Liver (tissue), 9 donors: ENCODE data around the gene CAPRIN2. TPM values are rescaled to one million over a fixed set of nuclear protein-coding genes. Genes with fewer than 3 reads are reported as not detected.

ENCODE experiments used
- DNase-seq: peaks from one replicate; pipeline ENCODE4 v3.0.0-alpha.2; 2017; ENCODE audit warnings: low spot score
- H3K27ac ChIP-seq, 2 donors: one replicate each; pipeline ENCODE4 v1.7.0; 2013; ENCODE audit warnings: inconsistent platforms in 2 of 2, low read length in 2 of 2, control low read depth in 1 of 2, low read depth in 1 of 2, mild to moderate bottlenecking in 1 of 2
- H3K27me3 ChIP-seq, 4 donors: one replicate each; pipeline versions ENCODE4 v1.6.1 to v1.7.0; 2013; ENCODE audit warnings: low read length in 3 of 4, inconsistent platforms in 1 of 4, mild to moderate bottlenecking in 1 of 4, moderate library complexity in 1 of 4; ENCODE audit not compliant: control insufficient read depth in 4 of 4, insufficient read depth in 4 of 4
- H3K36me3 ChIP-seq, 4 donors: one replicate each; pipeline versions ENCODE4 v1.6.1 to v1.7.0; 2013; ENCODE audit warnings: low read length in 3 of 4, mild to moderate bottlenecking in 3 of 4, low read depth in 1 of 4, moderate library complexity in 1 of 4; ENCODE audit not compliant: control insufficient read depth in 4 of 4, insufficient read depth in 3 of 4
- H3K4me1 ChIP-seq, 4 donors: one replicate each; pipeline versions ENCODE4 v1.6.1 to v1.7.0; 2013; ENCODE audit warnings: low read length in 3 of 4, mild to moderate bottlenecking in 3 of 4, moderate library complexity in 1 of 4; ENCODE audit not compliant: control insufficient read depth in 4 of 4, insufficient read depth in 4 of 4
- H3K4me3 ChIP-seq, 3 donors: one replicate each; pipeline versions ENCODE4 v1.6.1 to v1.7.0; 2013; ENCODE audit warnings: low read length in 3 of 3, control low read depth in 1 of 3, low read depth in 1 of 3, mild to moderate bottlenecking in 1 of 3
- H3K9ac ChIP-seq, 2 donors: one replicate each; pipeline ENCODE4 v1.7.0; 2013; ENCODE audit warnings: low read length in 2 of 2, mild to moderate bottlenecking in 2 of 2, moderate library complexity in 2 of 2, control low read depth in 1 of 2, low read depth in 1 of 2
- H3K9me3 ChIP-seq, 4 donors: one replicate each; pipeline versions ENCODE4 v1.6.1 to v1.7.0; 2013; ENCODE audit warnings: low read length in 3 of 4; ENCODE audit not compliant: control insufficient read depth in 4 of 4
- ATF3 ChIP-seq: IDR thresholded peaks from 2 replicates; pipeline ENCODE4 v1.6.1; 2016; ENCODE audit warnings: antibody characterized with exemption
- CTCF ChIP-seq: fragments of 150-350 bp; IDR thresholded peaks from 2 replicates; pipeline ENCODE4 v1.5.1; 2017; ENCODE audit warnings: improper control_type of control experiment, low read depth, low read length; ENCODE audit not compliant: missing input control
- EGR1 ChIP-seq, 2 donors: IDR thresholded peaks; 2 replicates each; pipeline ENCODE4 v1.6.1; 2016 to 2018; ENCODE audit warnings: antibody characterized with exemption in 2 of 2, low read depth in 2 of 2
- FOXA1 ChIP-seq: IDR thresholded peaks from 2 replicates; pipeline ENCODE4 v1.6.1; 2016; ENCODE audit warnings: antibody characterized with exemption
- FOXA2 ChIP-seq: IDR thresholded peaks from 2 replicates; pipeline ENCODE4 v1.6.1; 2016; ENCODE audit warnings: antibody characterized with exemption
- GABPA ChIP-seq, 2 donors: IDR thresholded peaks in 1 of 2; conservative IDR thresholded peaks in 1 of 2; 2 replicates each; pipeline ENCODE4 v1.6.1; 2016; ENCODE audit warnings: antibody characterized with exemption in 2 of 2, mild to moderate bottlenecking in 1 of 2, moderate library complexity in 1 of 2
- HNF4A ChIP-seq, 2 donors: conservative IDR thresholded peaks; 2 replicates each; pipeline ENCODE4 v1.6.1; 2016; ENCODE audit warnings: antibody characterized with exemption in 2 of 2, mild to moderate bottlenecking in 2 of 2
- HNF4G ChIP-seq: IDR thresholded peaks from 2 replicates; pipeline ENCODE4 v1.6.1; 2016; ENCODE audit warnings: antibody characterized with exemption
- JUND ChIP-seq, 2 donors: IDR thresholded peaks; 2 replicates each; pipeline ENCODE4 v1.6.1; 2016; ENCODE audit warnings: antibody characterized with exemption in 2 of 2
- NR2F2 ChIP-seq: IDR thresholded peaks from 2 replicates; pipeline ENCODE4 v1.6.1; 2016; ENCODE audit warnings: antibody characterized with exemption
- RAD21 ChIP-seq, 2 donors: IDR thresholded peaks; 2 replicates each; pipeline ENCODE4 v1.6.1; 2016; ENCODE audit warnings: antibody characterized with exemption in 2 of 2, mild to moderate bottlenecking in 2 of 2
- REST ChIP-seq: IDR thresholded peaks from 2 replicates; pipeline ENCODE4 v1.6.1; 2016; ENCODE audit warnings: antibody characterized with exemption, mild to moderate bottlenecking
- RXRA ChIP-seq, 2 donors: IDR thresholded peaks; 2 replicates each; pipeline ENCODE4 v1.6.1; 2017 to 2018; ENCODE audit warnings: antibody characterized with exemption in 2 of 2, mild to moderate bottlenecking in 1 of 2
- TAF1 ChIP-seq: conservative IDR thresholded peaks from 2 replicates; pipeline ENCODE4 v1.6.1; 2016; ENCODE audit warnings: antibody characterized with exemption, mild to moderate bottlenecking
- YY1 ChIP-seq: IDR thresholded peaks from 2 replicates; pipeline ENCODE4 v1.6.1; 2016; ENCODE audit warnings: antibody characterized with exemption, mild to moderate bottlenecking
- WGBS: extraction: QIAGEN DNeasy Blood & Tissue Kit; methylation state at CpG from one replicate; pipeline ENCODE4 v1.1.7; 2013; 5-methylcytosine and 5-hydroxymethylcytosine counted together
- polyA plus RNA-seq, 2 donors: library from polyadenylated mRNA; stranded (reverse) in 1 of 2; unstranded in 1 of 2; fragments of 200-250 nt in 1 of 2; fragments of >200 nt in 1 of 2; fragmentation: Nextera tagmentation in 1 of 2; extraction: Ambion mirVana in 1 of 2; gene quantifications; one replicate each; pipeline versions ENCODE4 v1.2.1 to v1.2.3, GENCODE V29; 2013 to 2015
- total RNA-seq, 2 donors: library from RNA; depleted of rRNA; stranded (reverse); fragments of >200 nt; gene quantifications; one replicate each; pipeline ENCODE4 v1.2.3, GENCODE V29; 2014
- TF ChIP-seq, protein P1 (sequence below): IDR thresholded peaks from 2 replicates; pipeline ENCODE4 v1.6.1; 2016; ENCODE audit warnings: antibody characterized with exemption
- donor health status: healthy.
- donor health status: healthy.
- donor health status: healthy.
- donor health status: healthy.
- donor health status: healthy.

The CAPRIN2 gene
- total and polyA plus RNA-seq, 4 donors: 4.6 to 14.8 (median 9.4) TPM

- peaks cover 2 to 21% (median 4%) of the 10 kb centered on the region in 4 donors for H3K4me1 ChIP-seq
- TF ChIP-seq, protein P1, sequence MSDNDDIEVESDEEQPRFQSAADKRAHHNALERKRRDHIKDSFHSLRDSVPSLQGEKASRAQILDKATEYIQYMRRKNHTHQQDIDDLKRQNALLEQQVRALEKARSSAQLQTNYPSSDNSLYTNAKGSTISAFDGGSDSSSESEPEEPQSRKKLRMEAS: no peak
- TF ChIP-seq GABPA (IDR thresholded peaks at IDR 0.05 in 1 of 2, conservative IDR thresholded peaks at IDR 0.05 in 1 of 2) (no peak), HNF4G (no peak), JUND (IDR thresholded peaks at IDR 0.05) (no peak), ATF3 (no peak), CTCF (no peak), RXRA (IDR thresholded peaks at IDR 0.05) (no peak), TAF1 (no peak), REST (no peak), YY1 (no peak), HNF4A (conservative IDR thresholded peaks at IDR 0.05) (no peak), NR2F2 (no peak), FOXA1 (no peak), EGR1 (IDR thresholded peaks at IDR 0.05; ENCODE audit: low read depth in 2 of 2) (no peak), RAD21 (IDR thresholded peaks at IDR 0.05) (no peak), FOXA2 (no peak)
- H3K27ac ChIP-seq: no peak overlapping the region
- no peaks in the 10 kb centered on the region for H3K27me3 ChIP-seq
- 91% methylated on average over 3 of the region's 3 CpGs for WGBS
- H3K36me3 ChIP-seq: no peaks in the 10 kb centered on the region
- no peak for DNase-seq
- no peak overlapping the region for H3K4me3 ChIP-seq
- H3K9me3 ChIP-seq: no peaks in the 10 kb centered on the region
- no peak overlapping the region for H3K9ac ChIP-seq
Observed at GRCh38 chr12:30753233-30753632, 1.5 kb downstream of the CAPRIN2 start.

- no peak for DNase-seq
- Histone ChIP-seq H3K9ac (no peak overlapping the region), H3K36me3 (no peaks in the 10 kb centered on the region), H3K4me3 (no peak overlapping the region), H3K27ac (no peak overlapping the region), H3K4me1 (peaks cover 0 to 21% (median 4%) of the 10 kb centered on the region in 4 donors), H3K27me3 (no peaks in the 10 kb centered on the region), H3K9me3 (no peaks in the 10 kb centered on the region)
- TF ChIP-seq FOXA1 (no peak), HNF4A (conservative IDR thresholded peaks at IDR 0.05) (no peak), RAD21 (IDR thresholded peaks at IDR 0.05) (no peak), HNF4G (no peak)
- 65% methylated on average over 3 of the region's 3 CpGs for WGBS
Observed at GRCh38 chr12:30752255-30752654, 2.5 kb downstream of the CAPRIN2 start.
